Sigmoid colon (tissue), 4 donors: ENCODE results near the gene TINCR.

ENCODE experiments used
- POLR2AphosphoS5 ChIP-seq, 4 donors: sonication (generic); formaldehyde crosslinking; IDR thresholded peaks; one replicate each; pipeline ENCODE4 v1.6.1; 2017; ENCODE audit warnings: antibody characterized with exemption in 4 of 4
- TF ChIP-seq, protein P1 (sequence below), 4 experiments: fragments of 450-650 bp in 3 of 4; fragments of 200-600 bp in 1 of 4; IDR thresholded peaks; one replicate each; pipeline ENCODE4 v1.5.1; 2016 to 2019; ENCODE audit warnings: antibody characterized with exemption in 4 of 4, mild to moderate bottlenecking in 3 of 4, moderate library complexity in 2 of 4

GRCh38 chr19:5536337-5536894 lies 31.3 kb downstream of the TINCR start:
- TF ChIP-seq, protein P1, sequence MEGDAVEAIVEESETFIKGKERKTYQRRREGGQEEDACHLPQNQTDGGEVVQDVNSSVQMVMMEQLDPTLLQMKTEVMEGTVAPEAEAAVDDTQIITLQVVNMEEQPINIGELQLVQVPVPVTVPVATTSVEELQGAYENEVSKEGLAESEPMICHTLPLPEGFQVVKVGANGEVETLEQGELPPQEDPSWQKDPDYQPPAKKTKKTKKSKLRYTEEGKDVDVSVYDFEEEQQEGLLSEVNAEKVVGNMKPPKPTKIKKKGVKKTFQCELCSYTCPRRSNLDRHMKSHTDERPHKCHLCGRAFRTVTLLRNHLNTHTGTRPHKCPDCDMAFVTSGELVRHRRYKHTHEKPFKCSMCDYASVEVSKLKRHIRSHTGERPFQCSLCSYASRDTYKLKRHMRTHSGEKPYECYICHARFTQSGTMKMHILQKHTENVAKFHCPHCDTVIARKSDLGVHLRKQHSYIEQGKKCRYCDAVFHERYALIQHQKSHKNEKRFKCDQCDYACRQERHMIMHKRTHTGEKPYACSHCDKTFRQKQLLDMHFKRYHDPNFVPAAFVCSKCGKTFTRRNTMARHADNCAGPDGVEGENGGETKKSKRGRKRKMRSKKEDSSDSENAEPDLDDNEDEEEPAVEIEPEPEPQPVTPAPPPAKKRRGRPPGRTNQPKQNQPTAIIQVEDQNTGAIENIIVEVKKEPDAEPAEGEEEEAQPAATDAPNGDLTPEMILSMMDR (IDR thresholded peaks at IDR 0.05) = no peak
- TF ChIP-seq POLR2AphosphoS5 (IDR thresholded peaks at IDR 0.05) = no peak
